ENCODE data around the gene LGMN. TPM values are rescaled to one million over a fixed set of nuclear protein-coding genes. Genes with fewer than 3 reads are reported as not detected.

Gene LGMN
- total and polyA plus RNA-seq, 9 of the 15 experiments (the other 6 are each of a cell fraction or from before 2014, with no cell fraction given), result 0.05 to 1.4 (median 0.43) TPM; not detected in 2

DNA sequence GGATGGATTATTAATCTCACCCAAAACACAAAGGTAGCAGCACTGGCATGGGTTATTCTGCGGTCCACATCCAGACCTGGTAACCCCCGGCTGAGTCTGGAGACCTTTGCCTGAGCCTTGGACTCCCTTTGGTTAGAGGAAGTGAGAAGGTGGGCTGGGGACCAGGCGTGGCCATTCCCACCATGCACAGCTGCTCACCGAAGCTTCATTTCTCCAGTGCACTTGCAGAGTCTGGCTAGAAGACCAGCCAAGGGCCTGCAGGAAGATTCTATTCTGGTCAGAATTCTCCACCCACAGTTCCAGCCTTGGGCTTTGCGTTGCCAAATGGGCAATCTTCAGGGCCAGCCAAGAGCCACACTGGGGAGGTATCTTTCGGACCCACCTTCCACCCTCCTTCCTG lies 73.0 kb downstream of the LGMN start:
- in situ Hi-C loops (cut with MboI) (no loop called here), intact Hi-C loops (cut with micrococcal nuclease) (no loop called here)
- BruUV-seq (replicated peaks), result no TSS peak
- no peaks in the 10 kb centered on the region; a peak in 1 of 5 replicates for H3K4me1 ChIP-seq (replicated peaks in 1 of 2; ENCODE audit: control insufficient read depth in 2 of 2, insufficient read depth in 2 of 2, low read length in 2 of 2)
- peaks cover 0 to 12% of the 10 kb centered on the region in 2 experiments; a peak in 1 of 5 replicates for H3K27me3 ChIP-seq (ENCODE audit: control insufficient read depth in 2 of 2, insufficient read depth in 2 of 2, low read length in 2 of 2)
- FAIRE-seq, result no peak
- DNase-seq (ENCODE audit: extremely low read depth in 1 of 4, low spot score in 3 of 4), result no peak
- no peaks in the 10 kb centered on the region for H4K20me1 ChIP-seq (replicated peaks; ENCODE audit: control insufficient read depth, insufficient read depth, low read length)
- H3K36me3 ChIP-seq (ENCODE audit: control insufficient read depth, insufficient read depth, low read length), result no peaks in the 10 kb centered on the region
- no peaks in the 10 kb centered on the region for H3K79me2 ChIP-seq (ENCODE audit: control insufficient read depth, insufficient read depth, low read length)
- no peak overlapping the region for H3K4me3 ChIP-seq
- no peaks in the 10 kb centered on the region for H3K9me1 ChIP-seq (ENCODE audit: control insufficient read depth, insufficient read depth, low read length)
- WGBS (ENCODE audit: insufficient coverage, low coverage, missing lambda C conversion rate), result 4% methylated on average over 5 of the region's 6 CpGs
- H3K27ac ChIP-seq (ENCODE audit: extremely low read depth, low read depth, low read length), result no peak overlapping the region
- no peak for ATAC-seq
- no peak overlapping the region for H2AFZ ChIP-seq (ENCODE audit: low read depth, low read length)
- ChIA-PET POLR2A (no interaction called here), CTCF (ENCODE audit: low intra/inter-chr PET ratio) (no interaction called here)
- H3K9me3 ChIP-seq (replicated peaks; ENCODE audit: control insufficient read depth, insufficient read depth, low read depth, low read length), result no peaks in the 10 kb centered on the region
- TF ChIP-seq, protein P1, sequence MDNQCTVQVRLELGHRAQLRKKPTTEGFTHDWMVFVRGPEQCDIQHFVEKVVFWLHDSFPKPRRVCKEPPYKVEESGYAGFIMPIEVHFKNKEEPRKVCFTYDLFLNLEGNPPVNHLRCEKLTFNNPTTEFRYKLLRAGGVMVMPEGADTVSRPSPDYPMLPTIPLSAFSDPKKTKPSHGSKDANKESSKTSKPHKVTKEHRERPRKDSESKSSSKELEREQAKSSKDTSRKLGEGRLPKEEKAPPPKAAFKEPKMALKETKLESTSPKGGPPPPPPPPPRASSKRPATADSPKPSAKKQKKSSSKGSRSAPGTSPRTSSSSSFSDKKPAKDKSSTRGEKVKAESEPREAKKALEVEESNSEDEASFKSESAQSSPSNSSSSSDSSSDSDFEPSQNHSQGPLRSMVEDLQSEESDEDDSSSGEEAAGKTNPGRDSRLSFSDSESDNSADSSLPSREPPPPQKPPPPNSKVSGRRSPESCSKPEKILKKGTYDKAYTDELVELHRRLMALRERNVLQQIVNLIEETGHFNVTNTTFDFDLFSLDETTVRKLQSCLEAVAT (IDR thresholded peaks at IDR 0.05), result no peak
- TF ChIP-seq POLR3A (IDR thresholded peaks at IDR 0.05; ENCODE audit: borderline replicate concordance, extremely low read depth, insufficient read depth, insufficient read length), result no peak
- TF ChIP-seq ZNF507 (tag; conservative IDR thresholded peaks at IDR 0.05), result no peak
- no peak for TF ChIP-seq HIVEP1 (CRISPR knock-in tag; IDR thresholded peaks at IDR 0.05)
- no peak for TF ChIP-seq KLF1 (tag; IDR thresholded peaks at IDR 0.05)
- H3K4me2 ChIP-seq (ENCODE audit: insufficient read depth, low read length), result no peak overlapping the region
- no peak overlapping the region for H3K9ac ChIP-seq (ENCODE audit: insufficient read depth in 1 of 2, low read depth in 2 of 2, low read length in 2 of 2)
